ENCODE data around the gene VWA5B1.

VWA5B1 gene

GRCh38 chr1:20366056-20366462 is 75.4 kb downstream of the VWA5B1 start:
- H2AFZ ChIP-seq (ENCODE audit: low read length), result no peak overlapping the region
- H3K4me1 ChIP-seq (ENCODE audit: low read length), result no peaks in the 10 kb centered on the region
- H3K36me3 ChIP-seq (replicated peaks; ENCODE audit: insufficient read depth, low read length), result no peaks in the 10 kb centered on the region
- TF ChIP-seq EZH2 (optimal IDR thresholded peaks at IDR 0.05; ENCODE audit: low read depth, low read length) (no peak), CTCF (IDR thresholded peaks at IDR 0.05; ENCODE audit: low read length) (no peak), EZH2phosphoT487 (IDR thresholded peaks at IDR 0.05; ENCODE audit: low read length) (no peak)
- H3K27me3 ChIP-seq (replicated peaks; ENCODE audit: insufficient read depth, low read length), result peaks cover 92% of the 10 kb centered on the region
- no peak overlapping the region for H3K4me3 ChIP-seq (ENCODE audit: low read length)
- no peak overlapping the region for H3K9ac ChIP-seq (ENCODE audit: low read length)
- no peak overlapping the region for H3K4me2 ChIP-seq (ENCODE audit: low read depth, low read length)
- no peaks in the 10 kb centered on the region for H3K9me3 ChIP-seq (replicated peaks; ENCODE audit: insufficient read depth, low read length)
- H3K27ac ChIP-seq (ENCODE audit: low read length), result no peak overlapping the region
- H3F3A ChIP-seq (ENCODE audit: insufficient read depth, low read length), result no peaks in the 10 kb centered on the region
- DNase-seq, result no peak
- H3K79me2 ChIP-seq (ENCODE audit: low read length), result no peaks in the 10 kb centered on the region
- H3K9me2 ChIP-seq (replicated peaks; ENCODE audit: insufficient read depth, low read length), result no peaks in the 10 kb centered on the region
- H4K20me1 ChIP-seq (ENCODE audit: insufficient read depth, low read length), result no peaks in the 10 kb centered on the region

- Histone ChIP-seq H3K27ac (ENCODE audit: low read length) (no peak overlapping the region), H3K4me3 (ENCODE audit: low read length) (no peak overlapping the region), H3K4me1 (ENCODE audit: low read length) (no peaks in the 10 kb centered on the region), H3K27me3 (replicated peaks; ENCODE audit: insufficient read depth, low read length) (peaks cover 92% of the 10 kb centered on the region), H3K9me3 (replicated peaks; ENCODE audit: insufficient read depth, low read length) (no peaks in the 10 kb centered on the region), H3K9ac (ENCODE audit: low read length) (no peak overlapping the region), H3K4me2 (ENCODE audit: low read depth, low read length) (no peak overlapping the region), H3F3A (ENCODE audit: insufficient read depth, low read length) (no peaks in the 10 kb centered on the region), H2AFZ (ENCODE audit: low read length) (no peak overlapping the region), H3K79me2 (ENCODE audit: low read length) (no peaks in the 10 kb centered on the region), H3K9me2 (replicated peaks; ENCODE audit: insufficient read depth, low read length) (no peaks in the 10 kb centered on the region), H4K20me1 (ENCODE audit: insufficient read depth, low read length) (no peaks in the 10 kb centered on the region), H3K36me3 (replicated peaks; ENCODE audit: insufficient read depth, low read length) (no peaks in the 10 kb centered on the region)
- no peak for DNase-seq
- TF ChIP-seq CTCF (IDR thresholded peaks at IDR 0.05; ENCODE audit: low read length), result no peak
- TF ChIP-seq EZH2phosphoT487 (IDR thresholded peaks at IDR 0.05; ENCODE audit: low read length), result no peak
- TF ChIP-seq EZH2 (optimal IDR thresholded peaks at IDR 0.05; ENCODE audit: low read depth, low read length), result no peak
Observed at GRCh38 chr1:20366463-20367115, 75.9 kb downstream of the VWA5B1 start.

- Histone ChIP-seq H3K27me3 (replicated peaks; ENCODE audit: insufficient read depth, low read length) (peaks cover 92% of the 10 kb centered on the region), H3K9me3 (replicated peaks; ENCODE audit: insufficient read depth, low read length) (no peaks in the 10 kb centered on the region), H4K20me1 (ENCODE audit: insufficient read depth, low read length) (no peaks in the 10 kb centered on the region), H3K36me3 (replicated peaks; ENCODE audit: insufficient read depth, low read length) (no peaks in the 10 kb centered on the region), H3K9ac (ENCODE audit: low read length) (no peak overlapping the region), H2AFZ (ENCODE audit: low read length) (no peak overlapping the region), H3K79me2 (ENCODE audit: low read length) (no peaks in the 10 kb centered on the region), H3K4me2 (ENCODE audit: low read depth, low read length) (no peak overlapping the region), H3K4me3 (ENCODE audit: low read length) (no peak overlapping the region), H3K9me2 (replicated peaks; ENCODE audit: insufficient read depth, low read length) (no peaks in the 10 kb centered on the region), H3K27ac (ENCODE audit: low read length) (no peak overlapping the region), H3K4me1 (ENCODE audit: low read length) (no peaks in the 10 kb centered on the region), H3F3A (ENCODE audit: insufficient read depth, low read length) (no peaks in the 10 kb centered on the region)
- DNase-seq, result no peak
- TF ChIP-seq EZH2phosphoT487 (IDR thresholded peaks at IDR 0.05; ENCODE audit: low read length) (no peak), CTCF (IDR thresholded peaks at IDR 0.05; ENCODE audit: low read length) (no peak), EZH2 (optimal IDR thresholded peaks at IDR 0.05; ENCODE audit: low read depth, low read length) (no peak)
Observed at GRCh38 chr1:20367116-20367585, 76.5 kb downstream of the VWA5B1 start.
